Memory B cell (primary cell): ENCODE measurements around the gene FILIP1L.

ENCODE experiments used
- ATAC-seq: fragments of 150-1000 bp; cut with Tn5 transposase; 2 replicates; pipeline ENCODE4 v1.10.0; 2021; ENCODE audit warnings: low read depth, mild to moderate bottlenecking, moderate library complexity
- DNase-seq, 2 donors: peaks; one replicate each; pipeline ENCODE4 v3.0.0; 2022; ENCODE audit warnings: low spot score in 2 of 2
- H3K27ac Mint-ChIP-seq: one replicate; pipeline ENCODE4 v1.8.0; 2022; ENCODE audit warnings: mild to moderate bottlenecking, moderate library complexity, mixed read lengths
- H3K27me3 Mint-ChIP-seq: one replicate; pipeline ENCODE4 v1.8.0; 2022; ENCODE audit warnings: mixed read lengths
- H3K36me3 Mint-ChIP-seq: one replicate; pipeline ENCODE4 v1.8.0; 2022; ENCODE audit warnings: mild to moderate bottlenecking, mixed read lengths
- H3K4me1 Mint-ChIP-seq: one replicate; pipeline ENCODE4 v1.8.0; 2022; ENCODE audit warnings: mixed read lengths
- H3K4me3 Mint-ChIP-seq: one replicate; pipeline ENCODE4 v1.8.0; 2022; ENCODE audit warnings: mild to moderate bottlenecking, moderate library complexity, mixed read lengths
- H3K9me3 Mint-ChIP-seq: one replicate; pipeline ENCODE4 v1.8.0; 2022; ENCODE audit warnings: mixed read lengths

Gene FILIP1L

GRCh38 chr3:99869621-99870020, 244.7 kb downstream of the FILIP1L start:
- H3K36me3 Mint-ChIP-seq, result peaks cover 8% of the 10 kb centered on the region
- ATAC-seq, result no peak
- H3K9me3 Mint-ChIP-seq, result no peaks in the 10 kb centered on the region
- DNase-seq, result no peak
- H3K27me3 Mint-ChIP-seq, result no peaks in the 10 kb centered on the region
- H3K27ac Mint-ChIP-seq, result no peak overlapping the region
- H3K4me1 Mint-ChIP-seq, result peaks cover 3% of the 10 kb centered on the region
- no peak overlapping the region for H3K4me3 Mint-ChIP-seq

GRCh38 chr3:99868311-99868646, 246.0 kb downstream of the FILIP1L start:
- H3K4me3 Mint-ChIP-seq, result no peak overlapping the region
- H3K4me1 Mint-ChIP-seq, result peaks cover 3% of the 10 kb centered on the region
- H3K36me3 Mint-ChIP-seq, result peaks cover 10% of the 10 kb centered on the region
- H3K27ac Mint-ChIP-seq, result no peak overlapping the region
- no peak for DNase-seq
- no peak for ATAC-seq
- no peaks in the 10 kb centered on the region for H3K9me3 Mint-ChIP-seq
- H3K27me3 Mint-ChIP-seq, result no peaks in the 10 kb centered on the region

DNA sequence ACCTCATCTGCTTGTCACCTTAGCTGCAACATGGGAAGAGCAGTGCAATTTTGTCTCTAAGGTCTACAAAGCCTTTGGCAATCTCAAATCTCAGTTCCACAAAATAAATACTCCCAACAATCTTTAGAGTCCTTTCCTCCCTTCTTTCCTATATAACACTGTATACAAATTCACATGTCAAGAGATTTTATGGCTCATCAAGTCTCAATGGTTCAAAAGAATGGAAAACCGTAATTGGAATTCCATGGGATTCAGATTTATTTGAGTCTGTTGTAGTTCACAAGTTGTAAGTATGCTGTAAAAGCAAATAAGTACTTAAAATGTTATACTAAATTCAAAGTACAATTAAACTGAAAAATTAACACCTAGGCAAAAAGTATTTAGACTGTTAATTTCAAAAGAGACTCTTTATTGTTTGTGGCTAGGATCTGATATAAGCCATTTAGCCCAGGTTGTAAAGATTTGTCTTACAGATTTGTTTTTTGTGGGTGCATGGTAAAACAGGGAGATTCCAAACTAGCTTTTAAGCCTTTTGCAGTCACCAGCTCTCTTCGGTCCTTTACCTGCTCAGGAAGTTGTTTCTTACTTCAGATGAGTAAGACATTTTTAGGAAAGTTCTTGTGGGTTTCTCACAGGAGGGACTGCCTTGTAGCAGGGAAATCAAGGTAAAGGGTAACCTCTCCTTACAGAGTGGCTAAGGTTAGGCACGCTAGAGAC, 246.5 kb downstream of the FILIP1L start:
- Mint-ChIP-seq H3K9me3 (no peaks in the 10 kb centered on the region), H3K4me1 (peaks cover 3% of the 10 kb centered on the region), H3K27me3 (no peaks in the 10 kb centered on the region), H3K27ac (no peak overlapping the region), H3K36me3 (peaks cover 13% of the 10 kb centered on the region), H3K4me3 (no peak overlapping the region)
- ATAC-seq, result no peak
- DNase-seq, result no peak

GRCh38 chr3:99866261-99866761, 248.0 kb downstream of the FILIP1L start:
- Mint-ChIP-seq H3K4me3 (no peak overlapping the region), H3K36me3 (peaks cover 18% of the 10 kb centered on the region), H3K9me3 (no peaks in the 10 kb centered on the region), H3K27me3 (no peaks in the 10 kb centered on the region), H3K27ac (no peak overlapping the region), H3K4me1 (peaks cover 3% of the 10 kb centered on the region)
- ATAC-seq (no peak), DNase-seq (no peak)

GRCh38 chr3:99865321-99865720, 249.0 kb downstream of the FILIP1L start:
- no peak overlapping the region for H3K27ac Mint-ChIP-seq
- H3K9me3 Mint-ChIP-seq, result no peaks in the 10 kb centered on the region
- H3K36me3 Mint-ChIP-seq, result peaks cover 17% of the 10 kb centered on the region
- no peaks in the 10 kb centered on the region for H3K27me3 Mint-ChIP-seq
- no peak overlapping the region for H3K4me3 Mint-ChIP-seq
- H3K4me1 Mint-ChIP-seq, result peaks cover 2% of the 10 kb centered on the region
- ATAC-seq, result no peak
- DNase-seq, result no peak

DNA sequence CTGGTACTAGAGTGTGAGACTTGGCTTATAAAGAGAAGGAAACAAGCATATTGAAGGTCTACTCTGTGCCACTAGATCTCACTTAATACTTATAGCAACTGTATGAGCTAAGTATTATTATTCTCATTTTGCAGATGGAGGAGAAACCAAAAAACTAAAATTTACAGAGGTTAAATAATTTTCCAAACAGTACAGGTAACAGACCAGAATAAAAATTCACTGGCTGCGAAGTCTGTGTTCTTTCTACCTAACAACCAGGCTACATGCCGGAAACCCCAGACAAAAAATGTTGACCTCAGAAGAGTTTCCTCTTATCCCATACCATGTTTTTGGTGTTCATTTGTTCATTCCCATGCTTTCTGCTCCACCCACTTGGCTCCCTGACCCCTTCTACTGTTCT, 250.0 kb downstream of the FILIP1L start:
- DNase-seq, result no peak
- no peaks in the 10 kb centered on the region for H3K27me3 Mint-ChIP-seq
- ATAC-seq, result no peak
- H3K27ac Mint-ChIP-seq, result no peak overlapping the region
- no peaks in the 10 kb centered on the region for H3K9me3 Mint-ChIP-seq
- H3K36me3 Mint-ChIP-seq, result peaks cover 15% of the 10 kb centered on the region
- no peak overlapping the region for H3K4me3 Mint-ChIP-seq
- no peaks in the 10 kb centered on the region for H3K4me1 Mint-ChIP-seq

- no peaks in the 10 kb centered on the region for H3K27me3 Mint-ChIP-seq
- H3K4me1 Mint-ChIP-seq, result no peaks in the 10 kb centered on the region
- no peak overlapping the region for H3K4me3 Mint-ChIP-seq
- no peak overlapping the region for H3K27ac Mint-ChIP-seq
- H3K36me3 Mint-ChIP-seq, result peaks cover 15% of the 10 kb centered on the region
- DNase-seq, result no peak
- no peaks in the 10 kb centered on the region for H3K9me3 Mint-ChIP-seq
- ATAC-seq, result no peak
Observed at GRCh38 chr3:99863588-99863987, 250.7 kb downstream of the FILIP1L start.

DNA sequence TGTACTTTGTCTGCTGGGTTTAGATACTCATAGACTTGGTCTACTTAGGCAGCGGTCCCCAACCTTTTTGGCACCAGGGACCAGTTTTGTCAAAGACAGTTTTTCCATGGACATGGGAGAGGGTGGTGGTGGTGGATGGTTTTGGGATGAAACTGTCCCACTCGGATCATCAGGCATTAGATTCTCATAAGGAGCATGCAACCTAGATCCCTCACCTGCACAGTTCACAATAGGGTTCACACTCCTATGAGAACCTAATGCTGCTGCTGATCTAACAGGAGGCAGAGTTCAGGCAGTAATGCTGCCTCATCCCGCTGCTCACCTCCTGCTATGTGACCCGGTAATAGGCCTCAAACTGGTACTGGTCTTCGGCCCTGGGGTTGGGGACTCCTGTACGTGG, 251.3 kb downstream of the FILIP1L start:
- Mint-ChIP-seq H3K27ac (no peak overlapping the region), H3K4me1 (no peaks in the 10 kb centered on the region), H3K9me3 (no peaks in the 10 kb centered on the region), H3K36me3 (peaks cover 15% of the 10 kb centered on the region), H3K4me3 (no peak overlapping the region), H3K27me3 (no peaks in the 10 kb centered on the region)
- no peak for ATAC-seq
- DNase-seq, result no peak

- no peaks in the 10 kb centered on the region for H3K27me3 Mint-ChIP-seq
- H3K9me3 Mint-ChIP-seq, result no peaks in the 10 kb centered on the region
- no peak overlapping the region for H3K27ac Mint-ChIP-seq
- no peak overlapping the region for H3K4me3 Mint-ChIP-seq
- no peaks in the 10 kb centered on the region for H3K4me1 Mint-ChIP-seq
- DNase-seq, result no peak
- H3K36me3 Mint-ChIP-seq, result peaks cover 15% of the 10 kb centered on the region
- no peak for ATAC-seq
Observed at GRCh38 chr3:99862208-99862607, 252.1 kb downstream of the FILIP1L start.

DNA sequence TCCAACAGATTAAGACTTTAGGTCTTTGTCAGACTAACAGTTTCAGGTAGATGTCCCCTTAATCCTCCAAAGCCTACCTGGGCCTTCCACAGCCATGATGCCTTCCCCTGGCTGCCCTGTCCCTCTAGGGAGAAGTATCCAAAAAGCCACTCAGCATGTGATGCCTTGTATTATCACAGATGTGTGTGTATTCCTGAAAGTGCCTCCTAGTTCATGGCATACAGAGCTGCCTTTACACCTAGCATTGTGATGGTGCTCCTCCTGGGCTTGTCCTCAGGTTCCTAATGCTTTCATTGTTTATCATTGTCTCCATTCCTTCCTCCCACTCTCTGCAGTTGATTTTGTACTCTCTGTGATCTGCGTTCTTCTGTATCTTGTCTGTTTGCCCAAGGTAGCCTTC, 253.1 kb downstream of the FILIP1L start:
- Mint-ChIP-seq H3K4me1 (no peaks in the 10 kb centered on the region), H3K27me3 (no peaks in the 10 kb centered on the region), H3K4me3 (no peak overlapping the region), H3K27ac (no peak overlapping the region), H3K36me3 (peaks cover 12% of the 10 kb centered on the region), H3K9me3 (no peaks in the 10 kb centered on the region)
- DNase-seq, result no peak
- ATAC-seq, result no peak

DNA sequence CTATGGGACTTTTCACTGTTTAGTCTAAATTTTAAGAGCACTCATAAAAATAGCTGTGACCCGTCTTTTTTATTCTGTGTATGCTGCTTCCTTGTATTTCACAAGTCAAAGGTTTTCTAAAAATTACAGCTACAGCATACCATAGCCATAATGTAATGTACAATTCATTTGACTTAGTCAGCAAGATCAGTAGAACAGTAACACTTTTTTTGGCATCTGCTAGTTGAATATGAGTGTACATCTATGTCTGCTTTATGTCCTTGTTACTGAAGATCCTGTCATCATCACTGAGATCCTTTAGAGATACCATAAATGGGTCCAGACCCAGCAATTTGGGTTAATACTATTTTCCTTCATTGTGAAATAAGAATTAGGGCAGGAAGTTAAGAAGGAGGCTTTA, 254.5 kb downstream of the FILIP1L start:
- Mint-ChIP-seq H3K9me3 (no peaks in the 10 kb centered on the region), H3K4me3 (no peak overlapping the region), H3K36me3 (peaks cover 13% of the 10 kb centered on the region), H3K27me3 (no peaks in the 10 kb centered on the region), H3K4me1 (peaks cover 2% of the 10 kb centered on the region), H3K27ac (no peak overlapping the region)
- DNase-seq, result no peak
- ATAC-seq, result no peak

DNA sequence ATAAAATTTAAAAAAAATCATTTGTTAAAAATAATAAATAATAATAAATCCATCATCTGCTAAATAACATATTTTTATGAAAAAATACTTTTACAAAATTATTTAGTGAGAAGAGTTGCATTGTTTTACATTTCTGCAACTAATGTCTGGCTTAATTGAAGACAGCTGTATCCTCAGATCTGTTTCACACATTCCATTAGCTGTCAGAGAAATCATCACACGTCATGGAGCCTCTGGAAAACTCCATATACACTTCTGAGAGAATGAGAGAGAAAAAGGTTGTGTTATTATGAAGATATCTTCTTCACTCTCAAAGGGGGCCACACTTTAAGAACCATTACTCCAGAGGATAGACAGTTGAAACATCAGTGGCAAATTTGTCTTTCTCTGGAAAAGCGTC, 255.8 kb downstream of the FILIP1L start:
- ATAC-seq (no peak), DNase-seq (no peak)
- Mint-ChIP-seq H3K4me1 (peaks cover 2% of the 10 kb centered on the region), H3K27me3 (no peaks in the 10 kb centered on the region), H3K9me3 (no peaks in the 10 kb centered on the region), H3K4me3 (no peak overlapping the region), H3K27ac (no peak overlapping the region), H3K36me3 (peaks cover 11% of the 10 kb centered on the region)

DNA sequence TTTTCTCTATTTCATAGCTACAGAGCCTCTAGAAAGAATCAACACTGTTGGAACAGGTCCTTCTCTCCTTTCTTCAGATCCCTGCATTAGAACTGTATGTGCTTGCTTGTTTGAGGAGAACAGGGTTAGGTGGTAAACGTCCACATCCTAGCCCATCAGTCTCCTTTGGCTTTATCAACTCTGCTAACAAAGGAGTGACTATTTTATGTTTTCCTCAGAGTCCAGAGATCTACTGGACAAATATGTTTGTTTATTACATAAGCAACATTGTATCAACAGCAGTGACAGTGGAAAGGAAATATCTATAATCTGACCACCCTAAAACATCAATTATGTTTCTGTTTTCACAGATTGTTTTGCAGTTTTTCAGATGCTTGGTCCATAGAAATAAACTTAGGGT, 257.0 kb downstream of the FILIP1L start:
- H3K27ac Mint-ChIP-seq, result no peak overlapping the region
- no peak for ATAC-seq
- no peaks in the 10 kb centered on the region for H3K27me3 Mint-ChIP-seq
- no peak overlapping the region for H3K4me3 Mint-ChIP-seq
- H3K4me1 Mint-ChIP-seq, result peaks cover 2% of the 10 kb centered on the region
- DNase-seq, result no peak
- peaks cover 5% of the 10 kb centered on the region for H3K36me3 Mint-ChIP-seq
- H3K9me3 Mint-ChIP-seq, result no peaks in the 10 kb centered on the region

- ATAC-seq (no peak), DNase-seq (no peak)
- Mint-ChIP-seq H3K4me1 (peaks cover 2% of the 10 kb centered on the region), H3K27me3 (no peaks in the 10 kb centered on the region), H3K4me3 (no peak overlapping the region), H3K36me3 (peaks cover 5% of the 10 kb centered on the region), H3K9me3 (no peaks in the 10 kb centered on the region), H3K27ac (no peak overlapping the region)
Observed at GRCh38 chr3:99856437-99857220, 257.7 kb downstream of the FILIP1L start.

GRCh38 chr3:99855900-99856299, 258.4 kb downstream of the FILIP1L start:
- DNase-seq (no peak), ATAC-seq (no peak)
- no peak overlapping the region for H3K27ac Mint-ChIP-seq
- no peak overlapping the region for H3K4me3 Mint-ChIP-seq
- H3K9me3 Mint-ChIP-seq, result no peaks in the 10 kb centered on the region
- H3K36me3 Mint-ChIP-seq, result peaks cover 3% of the 10 kb centered on the region
- no peaks in the 10 kb centered on the region for H3K27me3 Mint-ChIP-seq
- H3K4me1 Mint-ChIP-seq, result peaks cover 2% of the 10 kb centered on the region
